Astrocyte (in vitro differentiated cells and primary cell): ENCODE results near the gene DNAH11.

Experiments
- EZH2 ChIP-seq: IDR thresholded peaks from 2 replicates; pipeline ENCODE4 v1.6.1; 2012; ENCODE audit warnings: mild to moderate bottlenecking, low read length, inconsistent platforms; ENCODE audit not compliant: insufficient read depth
- TF ChIP-seq, protein P1 (sequence below): IDR thresholded peaks from 2 replicates; pipeline ENCODE4 v1.5.1; 2011; ENCODE audit warnings: low read depth, mild to moderate bottlenecking, inconsistent platforms, low read length, moderate library complexity; ENCODE audit not compliant: insufficient read depth

DNA sequence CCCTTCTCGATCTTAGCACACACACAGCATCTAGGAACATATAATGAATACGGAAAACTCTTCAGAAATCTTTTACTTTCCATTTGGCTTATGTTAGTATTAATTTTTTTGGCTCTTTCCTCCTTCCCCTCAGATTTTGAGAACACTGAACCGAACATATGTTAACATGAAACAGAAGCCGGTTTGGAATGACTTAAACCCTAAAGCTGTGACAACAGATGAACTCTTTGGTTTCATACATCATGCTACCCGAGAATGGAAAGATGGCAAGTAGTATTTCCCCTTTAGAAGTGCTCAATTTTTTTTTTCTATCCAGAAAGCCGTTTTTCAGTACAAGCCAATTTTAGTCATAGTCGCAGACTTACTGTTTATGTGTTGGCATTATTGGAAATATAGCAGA, 164.7 kb downstream of the DNAH11 start:
- TF ChIP-seq, protein P1, sequence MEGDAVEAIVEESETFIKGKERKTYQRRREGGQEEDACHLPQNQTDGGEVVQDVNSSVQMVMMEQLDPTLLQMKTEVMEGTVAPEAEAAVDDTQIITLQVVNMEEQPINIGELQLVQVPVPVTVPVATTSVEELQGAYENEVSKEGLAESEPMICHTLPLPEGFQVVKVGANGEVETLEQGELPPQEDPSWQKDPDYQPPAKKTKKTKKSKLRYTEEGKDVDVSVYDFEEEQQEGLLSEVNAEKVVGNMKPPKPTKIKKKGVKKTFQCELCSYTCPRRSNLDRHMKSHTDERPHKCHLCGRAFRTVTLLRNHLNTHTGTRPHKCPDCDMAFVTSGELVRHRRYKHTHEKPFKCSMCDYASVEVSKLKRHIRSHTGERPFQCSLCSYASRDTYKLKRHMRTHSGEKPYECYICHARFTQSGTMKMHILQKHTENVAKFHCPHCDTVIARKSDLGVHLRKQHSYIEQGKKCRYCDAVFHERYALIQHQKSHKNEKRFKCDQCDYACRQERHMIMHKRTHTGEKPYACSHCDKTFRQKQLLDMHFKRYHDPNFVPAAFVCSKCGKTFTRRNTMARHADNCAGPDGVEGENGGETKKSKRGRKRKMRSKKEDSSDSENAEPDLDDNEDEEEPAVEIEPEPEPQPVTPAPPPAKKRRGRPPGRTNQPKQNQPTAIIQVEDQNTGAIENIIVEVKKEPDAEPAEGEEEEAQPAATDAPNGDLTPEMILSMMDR, result no peak
- TF ChIP-seq EZH2, result no peak
